Epithelial cell of alveolus of lung (primary cell): ENCODE results near the gene MAST2. TPM values are rescaled to one million over a fixed set of nuclear protein-coding genes. Genes with fewer than 3 reads are reported as not detected.

Source experiments
- total RNA-seq: library from RNA; depleted of rRNA; stranded (reverse); fragments of >200 nt; gene quantifications from 2 replicates; pipeline ENCODE4 v1.2.1, GENCODE V29; 2015

Gene MAST2
- 11.7 and 16.4 TPM in 2 replicates for total RNA-seq

DNA sequence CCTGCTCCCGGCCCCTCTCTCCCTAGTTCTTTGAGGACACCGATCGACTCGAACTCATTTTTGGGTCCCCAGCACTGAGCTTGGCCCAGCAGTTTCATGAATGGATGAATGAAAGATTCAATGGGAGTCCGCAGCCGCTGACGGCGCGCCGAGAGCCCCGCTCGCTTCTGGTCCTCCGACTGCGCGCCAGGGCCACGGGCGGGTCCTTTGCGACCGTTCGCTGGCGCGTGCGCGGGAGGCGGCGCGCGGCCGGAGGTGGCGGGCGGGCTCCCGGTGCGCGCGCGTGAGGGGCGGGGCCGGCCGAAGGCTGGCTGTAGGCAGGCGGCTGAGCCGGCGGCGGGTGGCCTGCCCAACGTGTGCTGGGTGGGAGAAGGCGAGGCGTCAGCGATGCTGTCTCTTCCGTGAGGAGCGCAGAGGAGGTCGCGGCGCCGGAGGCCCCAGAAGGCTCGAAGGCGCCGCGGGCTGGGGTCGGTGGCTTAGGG, at the start of gene MAST2:
MAST2 (plus strand) TSS at position 314 of the 482 bp plus-strand sequence. CDS start 284 bp downstream, outside the sequence.

Other genes with a start within 250 kb of the MAST2 start
- 47.4 and 58.4 TPM in 2 replicates for gene NASP, start 219.6 kb upstream of the MAST2 start, total RNA-seq
- gene CCDC17, start 179.6 kb upstream of the MAST2 start, total RNA-seq = 0.26 and 3.1 TPM in 2 replicates
- 56.8 and 65.2 TPM in 2 replicates for gene GPBP1L1, start 117.1 kb upstream of the MAST2 start, total RNA-seq
- gene TMEM69, start 115.4 kb upstream of the MAST2 start, total RNA-seq = 20.7 and 27.7 TPM in 2 replicates
- 6.9 and 15.6 TPM in 2 replicates for gene IPP, start 53.0 kb upstream of the MAST2 start, total RNA-seq